A673 (cell line): ENCODE results near the gene SOX21.

Experiments used
- EZH2 ChIP-seq: fragments of 200-600 bp; sonication (generic); IDR thresholded peaks from 2 replicates; pipeline ENCODE4 v1.6.1; 2017; ENCODE audit warnings: borderline replicate concordance, low read depth, mild to moderate bottlenecking, mixed read lengths, antibody characterized with exemption, low read length; ENCODE audit not compliant: poor library complexity, severe bottlenecking
- TF ChIP-seq, protein P1 (sequence below): fragments of 300-800, 200-600 bp; sonication (generic); conservative IDR thresholded peaks from 2 replicates; pipeline ENCODE4 v1.5.1; 2017; ENCODE audit warnings: low read depth, mild to moderate bottlenecking, antibody characterized with exemption, low read length, moderate library complexity, mixed read lengths

DNA sequence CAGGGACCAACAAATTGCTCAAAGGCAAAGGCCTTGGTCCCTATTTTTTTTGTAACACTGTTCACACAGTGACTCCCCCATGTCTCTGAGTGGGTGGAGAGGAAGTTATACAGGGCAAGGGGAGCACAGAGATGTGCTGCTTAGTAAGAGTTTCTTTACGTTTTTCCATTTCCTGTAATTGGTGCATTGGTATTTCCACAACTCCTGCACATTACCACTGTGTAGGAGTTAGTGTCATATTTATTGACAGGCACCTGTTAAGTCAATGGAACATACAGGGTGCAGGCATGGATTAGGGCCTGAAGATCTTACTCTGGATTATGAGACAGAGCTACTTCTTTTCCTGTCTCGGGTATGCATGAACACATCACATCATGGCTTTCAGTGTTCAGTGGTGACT lies 45.2 kb downstream of the SOX21 start:
- TF ChIP-seq, protein P1, sequence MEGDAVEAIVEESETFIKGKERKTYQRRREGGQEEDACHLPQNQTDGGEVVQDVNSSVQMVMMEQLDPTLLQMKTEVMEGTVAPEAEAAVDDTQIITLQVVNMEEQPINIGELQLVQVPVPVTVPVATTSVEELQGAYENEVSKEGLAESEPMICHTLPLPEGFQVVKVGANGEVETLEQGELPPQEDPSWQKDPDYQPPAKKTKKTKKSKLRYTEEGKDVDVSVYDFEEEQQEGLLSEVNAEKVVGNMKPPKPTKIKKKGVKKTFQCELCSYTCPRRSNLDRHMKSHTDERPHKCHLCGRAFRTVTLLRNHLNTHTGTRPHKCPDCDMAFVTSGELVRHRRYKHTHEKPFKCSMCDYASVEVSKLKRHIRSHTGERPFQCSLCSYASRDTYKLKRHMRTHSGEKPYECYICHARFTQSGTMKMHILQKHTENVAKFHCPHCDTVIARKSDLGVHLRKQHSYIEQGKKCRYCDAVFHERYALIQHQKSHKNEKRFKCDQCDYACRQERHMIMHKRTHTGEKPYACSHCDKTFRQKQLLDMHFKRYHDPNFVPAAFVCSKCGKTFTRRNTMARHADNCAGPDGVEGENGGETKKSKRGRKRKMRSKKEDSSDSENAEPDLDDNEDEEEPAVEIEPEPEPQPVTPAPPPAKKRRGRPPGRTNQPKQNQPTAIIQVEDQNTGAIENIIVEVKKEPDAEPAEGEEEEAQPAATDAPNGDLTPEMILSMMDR = no peak
- TF ChIP-seq EZH2 = no peak
